Fibroblast of lung (primary cell): ENCODE measurements around the gene CBFB. TPM values are rescaled to one million over a fixed set of nuclear protein-coding genes. Genes with fewer than 3 reads are reported as not detected.

ENCODE experiments used
- DNase-seq, 2 donors: peaks; one replicate each; pipeline versions ENCODE4 v3.0.0 to v3.0.0-alpha.2; 2010; ENCODE audit warnings: low read depth in 2 of 2
- H2AFZ ChIP-seq: 2 replicates; pipeline ENCODE4 v1.5.1; 2012; ENCODE audit warnings: low read length, control low read depth, inconsistent platforms
- H3K27ac ChIP-seq: 2 replicates; pipeline ENCODE4 v1.5.1; 2011; ENCODE audit warnings: low read length, control low read depth; ENCODE audit not compliant: insufficient read depth
- H3K27me3 ChIP-seq: 2 replicates; pipeline ENCODE4 v1.5.1; 2011; ENCODE audit warnings: mild to moderate bottlenecking, low read length; ENCODE audit not compliant: control insufficient read depth, insufficient read depth
- H3K36me3 ChIP-seq: 2 replicates; pipeline ENCODE4 v1.5.1; 2011; ENCODE audit warnings: low read length; ENCODE audit not compliant: control insufficient read depth, insufficient read depth
- H3K4me1 ChIP-seq: 2 replicates; pipeline ENCODE4 v1.5.1; 2011; ENCODE audit warnings: low read length; ENCODE audit not compliant: control insufficient read depth, insufficient read depth; ENCODE audit errors: extremely low read depth
- H3K4me2 ChIP-seq: 2 replicates; pipeline ENCODE4 v1.5.1; 2011; ENCODE audit warnings: low read length, control low read depth; ENCODE audit not compliant: insufficient read depth; ENCODE audit errors: extremely low read depth
- H3K4me3 ChIP-seq, 4 experiments: fragments of 200-600 bp in 1 of 4; sonication (generic) in 1 of 4; replicated peaks in 1 of 4; 2 replicates each; pipeline ENCODE4 v1.5.1; 2011 to 2016; ENCODE audit warnings: low read length in 4 of 4, low read depth in 3 of 4, mild to moderate bottlenecking in 3 of 4, control low read depth in 2 of 4, inconsistent platforms in 1 of 4, mixed read lengths in 1 of 4; ENCODE audit not compliant: insufficient read depth in 1 of 4; ENCODE audit errors: control extremely low read depth in 1 of 4
- H3K79me2 ChIP-seq: 2 replicates; pipeline ENCODE4 v1.5.1; 2012; ENCODE audit warnings: mild to moderate bottlenecking, low read length, inconsistent platforms; ENCODE audit not compliant: control insufficient read depth, insufficient read depth
- H3K9ac ChIP-seq: 2 replicates; pipeline ENCODE4 v1.5.1; 2011; ENCODE audit warnings: mild to moderate bottlenecking, low read length, control low read depth; ENCODE audit not compliant: insufficient read depth
- H3K9me3 ChIP-seq: 2 replicates; pipeline ENCODE4 v1.5.1; 2012; ENCODE audit warnings: low read depth, low read length; ENCODE audit not compliant: control insufficient read depth, insufficient read depth
- H4K20me1 ChIP-seq: 2 replicates; pipeline ENCODE4 v1.5.1; 2011; ENCODE audit warnings: low read length; ENCODE audit not compliant: control insufficient read depth, insufficient read depth; ENCODE audit errors: extremely low read depth
- CTCF ChIP-seq, 2 donors: IDR thresholded peaks in 1 of 2; conservative IDR thresholded peaks in 1 of 2; 1 replicate in 1 of 2; 2 replicates in 1 of 2; pipeline ENCODE4 v1.5.1; 2011 to 2012; ENCODE audit warnings: low read length in 2 of 2, control low read depth in 1 of 2, inconsistent platforms in 1 of 2, low read depth in 1 of 2, mild to moderate bottlenecking in 1 of 2
- EZH2 ChIP-seq: IDR thresholded peaks from 2 replicates; pipeline ENCODE4 v1.5.1; 2012; ENCODE audit warnings: low read length, control low read depth, mild to moderate bottlenecking; ENCODE audit errors: missing control alignments
- polyA plus RNA-seq, 2 donors: library from polyadenylated mRNA; depleted of rRNA in 1 of 2; stranded (reverse) in 1 of 2; unstranded in 1 of 2; fragments of >200 nt; gene quantifications; 2 replicates each; pipeline ENCODE4 v1.2.1, GENCODE V29; 2011 to 2012; ENCODE audit warnings: missing spikeins in 1 of 2
- total RNA-seq: library from RNA; depleted of rRNA; stranded (reverse); fragments of >200 nt; gene quantifications from 2 replicates; pipeline ENCODE4 v1.2.1, GENCODE V29; 2014

Gene CBFB
- total and polyA plus RNA-seq, 2 donors (not counting 1 experiment from before 2014, with no cell fraction given): 51.7 to 64.1 TPM

- Histone ChIP-seq H3K4me3 (no peak overlapping the region), H3K27ac (no peak overlapping the region), H3K79me2 (no peaks in the 10 kb centered on the region), H4K20me1 (no peaks in the 10 kb centered on the region), H3K27me3 (no peaks in the 10 kb centered on the region), H3K36me3 (no peaks in the 10 kb centered on the region), H3K4me1 (no peaks in the 10 kb centered on the region), H3K4me2 (no peak overlapping the region), H2AFZ (no peak overlapping the region), H3K9ac (no peak overlapping the region), H3K9me3 (no peaks in the 10 kb centered on the region)
- DNase-seq: no peak
- no peak for TF ChIP-seq EZH2
- TF ChIP-seq CTCF (conservative IDR thresholded peaks at IDR 0.05 in 1 of 2, IDR thresholded peaks at IDR 0.05 in 1 of 2; ENCODE audit: low read depth in 1 of 2, low read length in 2 of 2): no peak
These were observed 5.3 kb upstream of the CBFB start for GRCh38 chr16:67023689-67024088.

- H3K27ac ChIP-seq: no peak overlapping the region
- no peak for TF ChIP-seq EZH2
- no peak for TF ChIP-seq CTCF (conservative IDR thresholded peaks at IDR 0.05 in 1 of 2, IDR thresholded peaks at IDR 0.05 in 1 of 2; ENCODE audit: low read depth in 1 of 2, low read length in 2 of 2)
- no peaks in the 10 kb centered on the region for H3K9me3 ChIP-seq
- no peak overlapping the region for H3K4me3 ChIP-seq
- H3K27me3 ChIP-seq: no peaks in the 10 kb centered on the region
- DNase-seq: no peak
- H3K79me2 ChIP-seq: peaks cover 2% of the 10 kb centered on the region
- no peak overlapping the region for H3K4me2 ChIP-seq
- no peaks in the 10 kb centered on the region for H3K36me3 ChIP-seq
- H3K9ac ChIP-seq: no peak overlapping the region
- H3K4me1 ChIP-seq: no peaks in the 10 kb centered on the region
- no peak overlapping the region for H2AFZ ChIP-seq
- no peaks in the 10 kb centered on the region for H4K20me1 ChIP-seq
These were observed 4.4 kb upstream of the CBFB start for GRCh38 chr16:67024384-67025209.

GRCh38 chr16:67025210-67025550, 3.8 kb upstream of the CBFB start:
- no peak for TF ChIP-seq CTCF (conservative IDR thresholded peaks at IDR 0.05 in 1 of 2, IDR thresholded peaks at IDR 0.05 in 1 of 2; ENCODE audit: low read depth in 1 of 2, low read length in 2 of 2)
- peaks cover 8% of the 10 kb centered on the region for H3K79me2 ChIP-seq
- no peak overlapping the region for H3K27ac ChIP-seq

More at GRCh38 chr16:67025210-67025550, 3.8 kb upstream of the CBFB start:
- no peaks in the 10 kb centered on the region for H3K4me1 ChIP-seq
- no peak for DNase-seq
- H3K9ac ChIP-seq: no peak overlapping the region
- no peaks in the 10 kb centered on the region for H3K27me3 ChIP-seq
- no peak overlapping the region for H3K4me2 ChIP-seq
- H3K4me3 ChIP-seq: no peak overlapping the region
- H3K36me3 ChIP-seq: no peaks in the 10 kb centered on the region
- H2AFZ ChIP-seq: no peak overlapping the region
- no peaks in the 10 kb centered on the region for H3K9me3 ChIP-seq
- no peaks in the 10 kb centered on the region for H4K20me1 ChIP-seq
